K562 (cell line): ENCODE data around the gene MAP1LC3B. TPM values are rescaled to one million over a fixed set of nuclear protein-coding genes. Genes with fewer than 3 reads are reported as not detected.

Experiments used
- ATAC-seq: fragments of 200-7000 bp; cut with Tn5 transposase; 3 replicates; pipeline ENCODE4 v1.9.1; 2020; ENCODE audit warnings: moderate library complexity
- BruUV-seq: library from RNA; stranded (reverse); fragments of 400-500 nt; replicated peaks from 2 replicates; lab custom pipeline; 2021; lab: Mats Ljungman, UMichigan
- CTCF ChIA-PET: fragments of 300-600 bp; formaldehyde crosslinking; extraction: SDS; loops from one replicate; lab custom pipeline; 2021; ENCODE audit warnings: low intra/inter-chr PET ratio; lab: Yijun Ruan, JAX
- POLR2A ChIA-PET: fragments of 300-600, 350-650 bp; sonication (Branson Sonifier 250); formaldehyde crosslinking; extraction: SDS; loops from one replicate; lab custom pipeline; 2021; ENCODE audit warnings: antibody characterized with exemption, inconsistent platforms; lab: Yijun Ruan, JAX
- DNase-seq, 4 experiments: peaks; one replicate each; pipeline versions ENCODE4 v3.0.0 to v3.0.0-alpha.2; 2011 to 2018; ENCODE audit warnings: low spot score in 3 of 4, mixed read lengths in 3 of 4; ENCODE audit errors: extremely low read depth in 1 of 4
- FAIRE-seq: peaks from 2 replicates; lab custom pipeline; 2011; peaks lifted over from hg19 to GRCh38; lab: Jason Lieb, UNC
- H2AFZ ChIP-seq: 2 replicates; pipeline ENCODE4 v1.6.0; 2011; ENCODE audit warnings: low read depth, low read length, control low read depth, inconsistent platforms
- H3K27ac ChIP-seq: fragments of 200-600 bp; 3 replicates; pipeline ENCODE4 v1.8.0; 2011; ENCODE audit warnings: low read depth, mild to moderate bottlenecking, control low read depth, inconsistent platforms, low read length, moderate library complexity, mixed read lengths; ENCODE audit errors: extremely low read depth
- H3K27me3 ChIP-seq, 2 experiments: fragments of 300-600 bp in 1 of 2; 2 replicates in 1 of 2; 3 replicates in 1 of 2; pipeline versions ENCODE4 v1.6.0 to v1.8.0; 2011; ENCODE audit warnings: inconsistent platforms in 2 of 2, low read length in 2 of 2, mild to moderate bottlenecking in 1 of 2, mixed read lengths in 1 of 2, moderate library complexity in 1 of 2; ENCODE audit not compliant: control insufficient read depth in 2 of 2, insufficient read depth in 2 of 2
- H3K36me3 ChIP-seq: fragments of 300-600 bp; 3 replicates; pipeline ENCODE4 v1.8.0; 2011; ENCODE audit warnings: mild to moderate bottlenecking, low read length, inconsistent platforms; ENCODE audit not compliant: control insufficient read depth, insufficient read depth
- H3K4me1 ChIP-seq, 2 experiments: fragments of 200-600 bp in 1 of 2; replicated peaks in 1 of 2; 2 replicates in 1 of 2; 3 replicates in 1 of 2; pipeline versions ENCODE4 v1.5.1 to v1.8.0; 2011; ENCODE audit warnings: inconsistent platforms in 2 of 2, low read length in 2 of 2, mild to moderate bottlenecking in 1 of 2, mixed read lengths in 1 of 2, moderate library complexity in 1 of 2; ENCODE audit not compliant: control insufficient read depth in 2 of 2, insufficient read depth in 2 of 2
- H3K4me2 ChIP-seq: 2 replicates; pipeline ENCODE4 v1.6.1; 2011; ENCODE audit warnings: low read length, control low read depth, inconsistent platforms, mixed read lengths; ENCODE audit not compliant: insufficient read depth
- H3K4me3 ChIP-seq: fragments of 200-600 bp; sonication (generic), shearing (Covaris generic); 2 replicates; pipeline ENCODE4 v1.5.1; 2016; ENCODE audit warnings: control low read depth, inconsistent platforms
- H3K79me2 ChIP-seq: fragments of 200-600 bp; 3 replicates; pipeline ENCODE4 v1.8.0; 2011; ENCODE audit warnings: low read length, inconsistent platforms; ENCODE audit not compliant: control insufficient read depth, insufficient read depth
- H3K9ac ChIP-seq, 2 experiments: 2 replicates each; pipeline versions ENCODE4 v1.6.0 to v1.6.1; 2011; ENCODE audit warnings: low read depth in 2 of 2, low read length in 2 of 2, control low read depth in 1 of 2, inconsistent platforms in 1 of 2, mild to moderate bottlenecking in 1 of 2, mixed read lengths in 1 of 2; ENCODE audit not compliant: insufficient read depth in 1 of 2
- H3K9me1 ChIP-seq: one replicate; pipeline ENCODE4 v1.6.0; 2011; ENCODE audit warnings: inconsistent platforms, mild to moderate bottlenecking, low read length, moderate library complexity; ENCODE audit not compliant: control insufficient read depth, insufficient read depth
- H3K9me3 ChIP-seq: replicated peaks from 2 replicates; pipeline ENCODE4 v1.5.1; 2011; ENCODE audit warnings: low read depth, low read length, inconsistent platforms; ENCODE audit not compliant: control insufficient read depth, insufficient read depth
- H4K20me1 ChIP-seq: replicated peaks from 2 replicates; pipeline ENCODE4 v1.6.1; 2011; ENCODE audit warnings: low read length, inconsistent platforms, mixed read lengths; ENCODE audit not compliant: control insufficient read depth, insufficient read depth
- GTF2A2 ChIP-seq: IDR thresholded peaks from 2 replicates; pipeline ENCODE4 v1.6.1; 2016; ENCODE audit warnings: mild to moderate bottlenecking, missing genetic modification characterization, missing compliant biosample characterization
- MAX ChIP-seq: sonication (generic); formaldehyde crosslinking; IDR thresholded peaks from 2 replicates; pipeline ENCODE4 v1.9.0; 2022; ENCODE audit warnings: mild to moderate bottlenecking, missing genetic modification reagents
- MCM5 ChIP-seq: fragments of 450-650 bp; IDR thresholded peaks from 2 replicates; pipeline ENCODE4 v1.6.1; 2016; ENCODE audit warnings: low read depth
- MLLT1 ChIP-seq, 2 experiments: fragments of 450-650 bp; IDR thresholded peaks; 2 replicates each; pipeline ENCODE4 v1.6.1; 2016
- NFIC ChIP-seq: fragments of 450-650 bp; IDR thresholded peaks from 2 replicates; pipeline ENCODE4 v1.6.1; 2017; ENCODE audit warnings: mild to moderate bottlenecking, inconsistent platforms
- POU5F1 ChIP-seq: fragments of 150-350 bp; IDR thresholded peaks from 2 replicates; pipeline ENCODE4 v1.6.1; 2014; ENCODE audit warnings: borderline replicate concordance, low read length, low read depth, mild to moderate bottlenecking; ENCODE audit not compliant: partially characterized antibody
- SMARCA5 ChIP-seq: fragments of 450-650 bp; IDR thresholded peaks from 2 replicates; pipeline ENCODE4 v1.6.1; 2016
- ZBTB5 ChIP-seq: fragments of 450-650 bp; IDR thresholded peaks from 2 replicates; pipeline ENCODE4 v1.6.1; 2017; ENCODE audit warnings: antibody characterized with exemption
- ZFPM2 ChIP-seq: fragments of 250-450 bp; sonication (Bioruptor Pico); IDR thresholded peaks from 2 replicates; pipeline ENCODE4 v1.5.1; 2022; ENCODE audit warnings: mild to moderate bottlenecking
- ZNF551 ChIP-seq: fragments of 250-450 bp; sonication (Bioruptor Pico); IDR thresholded peaks from 2 replicates; pipeline ENCODE4 v1.5.0; 2021; ENCODE audit warnings: mild to moderate bottlenecking, moderate library complexity
- ZNF740 ChIP-seq, 3 experiments: fragments of 200-800 bp in 1 of 3; sonication (Bioruptor generic) in 1 of 3; sonication (generic) in 1 of 3; formaldehyde crosslinking in 1 of 3; IDR thresholded peaks; 2 replicates each; pipeline versions ENCODE4 v1.6.1 to v1.8.0; 2016 to 2022; ENCODE audit warnings: mild to moderate bottlenecking in 2 of 3, missing compliant biosample characterization in 2 of 3, missing genetic modification characterization in 2 of 3, missing genetic modification reagents in 1 of 3
- ZNF830 ChIP-seq: fragments of 250-450 bp; sonication (Bioruptor Pico); IDR thresholded peaks from 2 replicates; pipeline ENCODE4 v1.5.0; 2021; ENCODE audit warnings: mild to moderate bottlenecking
- WGBS: fragments of 100-300 bp; shearing (Covaris generic); methylation state at CpG from one replicate; pipeline ENCODE4 v1.1.6; 2016; ENCODE audit warnings: low coverage, mixed read lengths; ENCODE audit not compliant: insufficient coverage; ENCODE audit errors: missing lambda C conversion rate; 5-methylcytosine and 5-hydroxymethylcytosine counted together
- in situ Hi-C: fragments of 300-500 bp; cut with MboI; formaldehyde crosslinking; loops from 4 replicates; pipeline ENCODE4 v1.15.0; 2018; ENCODE audit warnings: inconsistent platforms, mixed read lengths
- intact Hi-C: fragments of 100-400 bp; cut with micrococcal nuclease; formaldehyde crosslinking; loops from 2 replicates; pipeline ENCODE4 v1.14.2; 2022
- polyA plus RNA-seq, 8 experiments: library from polyadenylated mRNA; depleted of rRNA in 4 of 8; stranded (reverse) in 5 of 8; unstranded in 3 of 8; fragments of >200 nt; fragmentation: Nextera tagmentation in 2 of 8; fragmentation: Illumina TruSeq in 1 of 8; extraction: Ambion mirVana in 2 of 8; extraction: Trizol in 1 of 8; gene quantifications; 2 replicates each; pipeline versions ENCODE4 v1.2.1 to v1.2.3, GENCODE V29; 2011 to 2014; ENCODE audit warnings: inconsistent platforms in 1 of 8, missing spikeins in 1 of 8
- total RNA-seq, 7 experiments: library from RNA; depleted of rRNA in 6 of 7; stranded (reverse); fragments of >200 nt in 6 of 7; fragmentation: Illumina TruSeq in 2 of 7; extraction: Trizol in 2 of 7; gene quantifications; 2 replicates each; pipeline versions ENCODE4 v1.2.1 to v1.2.3, GENCODE V29; 2011 to 2021; ENCODE audit warnings: low replicate concordance in 1 of 7

Gene MAP1LC3B
- total and polyA plus RNA-seq, 9 of the 15 experiments (the other 6 are each of a cell fraction or from before 2014, with no cell fraction given) = 16.0 to 81.5 (median 36.7) TPM

- no peak for TF ChIP-seq POU5F1
- no peak for TF ChIP-seq ZNF830 (CRISPR knock-in tag)
- TF ChIP-seq ZFPM2 = no peak
- no peak for TF ChIP-seq NFIC
- no peak for TF ChIP-seq MAX (CRISPR knock-in tag)
- no peak for TF ChIP-seq MCM5
- BruUV-seq = no TSS peak
- 84% methylated on average over 11 of the region's 11 CpGs for WGBS
- no peak overlapping the region for H3K9ac ChIP-seq
- H3K79me2 ChIP-seq = no peaks in the 10 kb centered on the region
- no peaks in the 10 kb centered on the region; a peak in 1 of 5 replicates for H3K27me3 ChIP-seq
- ATAC-seq = no peak
- no peak overlapping the region for H2AFZ ChIP-seq
- peaks cover 0 to 10% of the 10 kb centered on the region in 2 experiments; a peak in 3 of 5 replicates for H3K4me1 ChIP-seq
- in situ Hi-C loops = no loop called here
- no peak overlapping the region for H3K4me3 ChIP-seq
- no peak for DNase-seq
- no peaks in the 10 kb centered on the region for H3K9me3 ChIP-seq
- no peak overlapping the region for H3K27ac ChIP-seq
- CTCF ChIA-PET = no interaction called here
- no peak overlapping the region for H3K4me2 ChIP-seq
- H3K36me3 ChIP-seq = peaks cover 40% of the 10 kb centered on the region; the same call in 2 of the 3 replicates
- no peak for FAIRE-seq
- H3K9me1 ChIP-seq = peaks cover 4% of the 10 kb centered on the region
- intact Hi-C loops = no loop called here
- H4K20me1 ChIP-seq = 0 out of 2 replicates have a peak, but pooled peaks cover 4% of the 10 kb centered on the region
- POLR2A ChIA-PET = interaction anchor here (0.6 kb wide), 1 partner anchor 12 kb away, joined by 4 read pairs; no protein-coding TSS in a partner anchor
Observed at GRCh38 chr16:87422106-87422505, 30.0 kb downstream of the MAP1LC3B start.

GRCh38 chr16:87423429-87423828, 31.3 kb downstream of the MAP1LC3B start:
- no TSS peak for BruUV-seq
- CTCF ChIA-PET = no interaction called here
- 88% methylated on average over 15 of the region's 15 CpGs for WGBS
- TF ChIP-seq ZBTB5 = no peak
- TF ChIP-seq MLLT1 (IDR thresholded peaks at IDR 0.05) = no peak
- TF ChIP-seq ZNF740 (CRISPR knock-in tag; IDR thresholded peaks at IDR 0.05) = no peak
- TF ChIP-seq ZNF740 (tag; IDR thresholded peaks at IDR 0.05) = no peak
- TF ChIP-seq SMARCA5 = no peak
- TF ChIP-seq ZNF551 (CRISPR knock-in tag) = no peak
- no peak for TF ChIP-seq GTF2A2 (tag)

More at GRCh38 chr16:87423429-87423828, 31.3 kb downstream of the MAP1LC3B start:
- Histone ChIP-seq H3K9me1 (no peaks in the 10 kb centered on the region), H3K4me1 (peaks cover 0 to 6% of the 10 kb centered on the region in 2 experiments; a peak in 3 of 5 replicates), H4K20me1 (no peaks in the 10 kb centered on the region), H3K9me3 (no peaks in the 10 kb centered on the region), H2AFZ (no peak overlapping the region), H3K79me2 (no peaks in the 10 kb centered on the region), H3K4me3 (no peak overlapping the region), H3K4me2 (no peak overlapping the region), H3K9ac (no peak overlapping the region), H3K27me3 (no peaks in the 10 kb centered on the region), H3K27ac (no peak overlapping the region), H3K36me3 (peaks cover 29% of the 10 kb centered on the region; the same call in 2 of the 3 replicates)
- POLR2A ChIA-PET = no interaction called here
- in situ Hi-C loops = no loop called here
- intact Hi-C loops = no loop called here
- FAIRE-seq (no peak), ATAC-seq (no peak), DNase-seq (no peak)
